NCI-H2029 (cell line): ENCODE measurements around the gene DPT.

Experiments
- DNase-seq: peaks from one replicate; lab custom pipeline; 2025; lab: John Stamatoyannopoulos, UW

Gene DPT

DNA sequence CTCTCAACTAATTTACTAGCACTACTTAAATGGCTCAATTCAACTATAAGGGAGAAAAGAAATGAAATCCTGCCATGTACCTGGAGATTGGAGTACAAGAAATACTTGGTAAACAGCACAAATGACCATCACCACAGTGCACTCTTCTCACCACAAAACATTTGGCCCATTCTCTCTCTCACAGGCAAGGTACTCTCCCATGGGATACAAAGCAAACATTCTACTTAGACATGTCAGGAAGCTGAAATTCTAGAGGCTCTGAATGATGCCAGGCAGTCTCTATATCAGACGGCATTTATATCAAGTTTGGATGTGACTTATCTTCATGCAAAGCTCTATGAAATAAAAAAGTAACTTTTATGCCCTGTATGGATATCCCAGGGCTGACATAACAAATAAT, 72.5 kb downstream of the DPT start:
- no peak for DNase-seq

DNA sequence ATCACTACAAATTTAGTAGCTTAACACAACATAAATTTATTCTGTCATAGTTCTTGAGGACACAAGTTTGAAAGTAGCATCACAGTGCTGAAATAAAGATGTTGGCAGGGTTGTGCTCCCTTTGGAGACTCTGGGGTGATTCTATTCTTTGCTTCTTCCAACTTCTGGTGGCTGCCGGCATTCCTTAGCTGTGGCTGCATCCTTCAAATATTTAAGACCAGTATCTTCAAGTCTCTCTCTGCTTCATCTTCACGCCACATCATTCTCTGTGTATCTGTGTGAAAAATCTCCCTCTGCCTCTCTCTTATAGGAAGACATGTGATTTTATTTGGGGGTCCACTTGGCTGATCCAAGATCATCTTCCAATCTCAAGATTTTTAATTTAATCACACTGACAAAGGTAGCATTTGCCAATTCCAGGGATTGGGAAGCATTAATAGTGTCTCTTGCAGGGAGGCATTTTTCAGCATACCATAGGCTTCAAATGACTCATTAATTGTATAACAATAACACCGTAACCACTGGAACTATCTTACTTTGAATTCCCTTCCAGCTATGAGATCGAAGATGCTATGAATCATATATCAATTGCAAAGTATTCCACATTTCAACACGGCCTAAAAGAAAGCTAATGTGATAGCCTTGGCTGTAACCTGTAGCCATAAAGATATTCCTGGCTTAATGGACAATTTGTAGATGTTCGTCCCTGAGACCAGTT, 74.6 kb downstream of the DPT start:
- DNase-seq: no peak

DNA sequence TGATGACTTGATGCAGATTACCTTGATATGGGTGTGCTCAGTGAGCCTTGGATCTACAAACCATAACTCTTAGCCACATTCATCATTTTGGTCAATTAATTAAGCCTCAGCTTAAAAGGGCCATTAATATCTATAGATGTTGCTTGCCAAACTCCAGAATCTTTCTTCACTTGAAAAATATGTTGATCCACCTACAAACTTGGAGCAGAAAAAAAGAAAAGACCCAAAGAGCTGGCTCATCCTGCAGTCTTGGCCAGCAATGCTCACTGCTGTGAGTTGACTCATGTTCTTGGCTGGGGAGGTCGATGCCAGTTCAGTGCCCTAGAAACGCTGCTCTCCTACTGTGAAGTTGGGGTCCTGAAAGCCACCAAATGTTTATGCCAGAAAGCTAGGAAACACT, 75.4 kb downstream of the DPT start:
- no peak for DNase-seq

DNA sequence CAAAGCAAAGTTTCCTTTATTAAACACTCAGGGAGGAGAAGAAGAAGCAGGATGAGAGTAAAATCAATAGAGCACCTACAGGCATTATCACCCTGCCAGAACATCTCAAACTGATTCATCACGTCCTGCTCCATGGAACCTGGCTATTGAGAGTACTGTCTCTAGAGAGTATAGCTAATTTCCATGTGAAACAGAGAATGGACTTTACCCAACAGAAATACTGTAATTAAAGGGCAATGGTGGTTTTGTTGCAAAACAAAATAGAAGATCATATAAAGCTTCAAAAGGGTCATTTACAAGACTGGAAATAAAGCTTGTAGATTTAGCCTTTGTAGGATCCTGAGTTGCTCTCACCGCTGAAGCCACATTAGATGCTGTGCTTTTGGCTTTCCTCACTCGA, 83.3 kb downstream of the DPT start:
- no peak for DNase-seq
